Parathyroid adenoma (tissue), 2 donors: ENCODE data around the gene EFCC1.

Experiments used
- H2AFZ ChIP-seq: fragments of 300-600 bp; sonication (generic); one replicate; pipeline ENCODE4 v1.7.0; 2017; ENCODE audit warnings: antibody characterized with exemption, mild to moderate bottlenecking
- H3K27ac ChIP-seq: fragments of 300-600 bp; sonication (generic); one replicate; pipeline ENCODE4 v1.7.0; 2017
- H3K27me3 ChIP-seq: fragments of 300-600 bp; sonication (generic); one replicate; pipeline ENCODE4 v1.7.0; 2017; ENCODE audit warnings: low read length; ENCODE audit not compliant: control insufficient read depth, insufficient read depth
- H3K36me3 ChIP-seq: fragments of 300-600 bp; sonication (generic); one replicate; pipeline ENCODE4 v1.7.0; 2017; ENCODE audit warnings: low read length; ENCODE audit not compliant: control insufficient read depth, insufficient read depth
- H3K4me1 ChIP-seq: fragments of 300-600 bp; sonication (generic); one replicate; pipeline ENCODE4 v1.7.0; 2017; ENCODE audit warnings: control low read depth
- H3K4me2 ChIP-seq: fragments of 300-600 bp; sonication (generic); one replicate; pipeline ENCODE4 v1.7.0; 2017; ENCODE audit warnings: low read length
- H3K4me3 ChIP-seq: fragments of 300-600 bp; sonication (generic); one replicate; pipeline ENCODE4 v1.7.0; 2017; ENCODE audit warnings: low read depth, low read length
- H3K79me2 ChIP-seq: fragments of 300-600 bp; sonication (generic); one replicate; pipeline ENCODE4 v1.7.0; 2017; ENCODE audit warnings: control low read depth
- H3K9ac ChIP-seq: fragments of 300-600 bp; sonication (generic); one replicate; pipeline ENCODE4 v1.7.0; 2017; ENCODE audit warnings: mild to moderate bottlenecking
- H3K9me3 ChIP-seq: fragments of 300-600 bp; sonication (generic); one replicate; pipeline ENCODE4 v1.7.0; 2017; ENCODE audit warnings: low read length; ENCODE audit not compliant: control insufficient read depth
- TF ChIP-seq, protein P1 (sequence below): fragments of 300-600 bp; sonication (generic); IDR thresholded peaks from one replicate; pipeline ENCODE4 v1.7.0; 2017; ENCODE audit warnings: antibody characterized with exemption, mild to moderate bottlenecking
- donor health status: primary hyperparathyroidism.

Gene EFCC1

DNA sequence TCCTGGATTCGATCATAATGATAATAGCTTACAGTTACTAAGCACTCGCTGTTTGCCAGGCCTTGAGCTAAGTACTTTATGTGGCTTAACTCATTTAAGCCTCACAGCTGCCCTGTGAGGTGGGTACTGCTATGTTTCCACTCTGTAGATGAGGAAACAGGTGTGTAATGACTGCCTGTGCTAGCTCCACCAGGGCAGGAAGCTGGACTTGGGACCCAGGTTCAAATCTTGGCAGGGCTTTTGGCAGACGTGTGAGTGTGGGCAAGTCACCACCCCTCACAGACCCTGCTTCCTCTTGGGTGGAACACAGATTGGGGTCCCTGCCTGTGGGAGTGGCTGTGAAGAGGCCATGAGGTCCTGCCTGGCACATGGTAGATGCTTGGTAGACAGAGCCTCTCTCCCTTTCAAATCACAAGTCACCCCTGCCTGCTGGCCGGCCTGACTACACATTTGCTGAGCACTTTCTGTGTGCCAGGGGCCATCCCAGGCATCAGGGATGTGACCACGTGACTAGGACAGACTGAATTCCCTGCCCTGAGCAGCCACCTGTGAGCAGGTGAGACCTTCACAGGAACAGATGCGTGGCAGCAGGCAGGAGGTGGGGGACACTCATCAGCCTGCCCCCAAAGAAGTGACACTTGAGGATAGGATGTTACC lies 3.7 kb downstream of the EFCC1 start:
- H3K79me2 ChIP-seq: no peaks in the 10 kb centered on the region
- no peaks in the 10 kb centered on the region for H3K27me3 ChIP-seq
- peaks cover 13% of the 10 kb centered on the region for H3K4me1 ChIP-seq
- H3K4me2 ChIP-seq: no peak overlapping the region
- no peaks in the 10 kb centered on the region for H3K36me3 ChIP-seq
- H2AFZ ChIP-seq: no peak overlapping the region
- no peaks in the 10 kb centered on the region for H3K9me3 ChIP-seq
- TF ChIP-seq, protein P1, sequence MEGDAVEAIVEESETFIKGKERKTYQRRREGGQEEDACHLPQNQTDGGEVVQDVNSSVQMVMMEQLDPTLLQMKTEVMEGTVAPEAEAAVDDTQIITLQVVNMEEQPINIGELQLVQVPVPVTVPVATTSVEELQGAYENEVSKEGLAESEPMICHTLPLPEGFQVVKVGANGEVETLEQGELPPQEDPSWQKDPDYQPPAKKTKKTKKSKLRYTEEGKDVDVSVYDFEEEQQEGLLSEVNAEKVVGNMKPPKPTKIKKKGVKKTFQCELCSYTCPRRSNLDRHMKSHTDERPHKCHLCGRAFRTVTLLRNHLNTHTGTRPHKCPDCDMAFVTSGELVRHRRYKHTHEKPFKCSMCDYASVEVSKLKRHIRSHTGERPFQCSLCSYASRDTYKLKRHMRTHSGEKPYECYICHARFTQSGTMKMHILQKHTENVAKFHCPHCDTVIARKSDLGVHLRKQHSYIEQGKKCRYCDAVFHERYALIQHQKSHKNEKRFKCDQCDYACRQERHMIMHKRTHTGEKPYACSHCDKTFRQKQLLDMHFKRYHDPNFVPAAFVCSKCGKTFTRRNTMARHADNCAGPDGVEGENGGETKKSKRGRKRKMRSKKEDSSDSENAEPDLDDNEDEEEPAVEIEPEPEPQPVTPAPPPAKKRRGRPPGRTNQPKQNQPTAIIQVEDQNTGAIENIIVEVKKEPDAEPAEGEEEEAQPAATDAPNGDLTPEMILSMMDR: no peak
- H3K4me3 ChIP-seq: no peak overlapping the region
- H3K9ac ChIP-seq: no peak overlapping the region
- H3K27ac ChIP-seq: no peak overlapping the region

DNA sequence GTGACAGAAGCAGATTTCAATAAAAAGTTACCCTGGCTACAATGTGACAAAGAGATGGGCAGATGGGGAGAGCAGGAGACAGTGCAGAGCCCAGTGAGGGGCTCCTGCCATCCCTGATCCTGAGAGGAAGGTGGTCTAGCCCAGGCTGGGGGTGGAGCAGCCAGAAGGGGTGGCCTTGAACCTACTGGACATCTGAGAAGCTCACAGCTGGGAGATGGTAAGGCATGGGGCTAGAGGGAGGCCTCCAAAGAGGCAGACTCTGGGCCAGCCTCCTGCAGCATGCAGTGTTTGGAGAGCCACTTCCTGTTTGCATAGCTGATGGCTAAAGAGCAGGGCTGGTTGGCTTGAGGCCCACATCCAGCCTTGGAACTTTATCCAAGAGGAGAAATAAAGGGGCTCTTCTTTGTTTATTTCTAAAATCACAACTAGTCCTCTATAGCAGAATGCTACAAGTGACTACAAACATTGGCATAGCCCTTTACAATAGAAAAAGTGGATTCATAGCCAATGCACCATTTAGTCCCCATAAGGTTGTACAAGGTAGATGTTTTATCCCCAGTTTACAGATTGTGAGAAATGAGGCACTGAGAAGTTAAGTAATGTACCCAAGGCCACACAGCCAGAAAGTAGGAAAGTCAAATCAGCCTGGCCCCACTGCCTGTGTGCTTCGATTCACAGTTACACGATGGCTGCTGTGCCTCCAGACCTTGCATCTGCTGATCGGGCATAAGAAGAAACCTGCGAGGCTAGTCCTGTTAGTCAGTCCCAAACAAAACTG lies 4.6 kb downstream of the EFCC1 start:
- H3K27ac ChIP-seq: no peak overlapping the region
- no peaks in the 10 kb centered on the region for H3K79me2 ChIP-seq
- peaks cover 13% of the 10 kb centered on the region for H3K4me1 ChIP-seq
- TF ChIP-seq, protein P1: no peak
- no peak overlapping the region for H3K9ac ChIP-seq
- no peaks in the 10 kb centered on the region for H3K36me3 ChIP-seq
- H3K4me3 ChIP-seq: no peak overlapping the region
- H3K9me3 ChIP-seq: no peaks in the 10 kb centered on the region
- H3K4me2 ChIP-seq: no peak overlapping the region
- H3K27me3 ChIP-seq: no peaks in the 10 kb centered on the region
- no peak overlapping the region for H2AFZ ChIP-seq

DNA sequence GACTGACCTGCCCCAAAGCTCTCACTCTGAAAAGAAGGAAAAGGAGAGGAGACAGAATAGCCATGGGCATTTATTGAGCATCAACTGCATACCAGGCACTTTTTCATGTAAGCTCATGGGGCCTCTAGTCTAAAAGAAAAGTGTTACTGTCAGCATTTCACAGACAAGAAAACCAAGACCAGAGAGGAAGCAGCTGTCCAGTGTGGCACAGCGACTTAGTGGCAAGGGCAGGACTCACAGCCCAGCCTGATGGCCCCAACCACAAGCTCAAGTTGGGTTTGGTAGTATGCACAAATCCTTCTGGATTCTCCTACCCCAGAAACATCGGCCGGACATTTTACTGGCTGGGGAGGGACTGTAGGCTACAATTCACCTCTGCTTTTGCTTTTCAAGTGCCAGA lies 5.8 kb downstream of the EFCC1 start:
- TF ChIP-seq, protein P1: no peak
- H3K27ac ChIP-seq: no peak overlapping the region
- no peaks in the 10 kb centered on the region for H3K36me3 ChIP-seq
- no peaks in the 10 kb centered on the region for H3K27me3 ChIP-seq
- no peaks in the 10 kb centered on the region for H3K9me3 ChIP-seq
- no peak overlapping the region for H3K4me2 ChIP-seq
- H2AFZ ChIP-seq: no peak overlapping the region
- peaks cover 13% of the 10 kb centered on the region for H3K4me1 ChIP-seq
- no peaks in the 10 kb centered on the region for H3K79me2 ChIP-seq
- no peak overlapping the region for H3K9ac ChIP-seq
- no peak overlapping the region for H3K4me3 ChIP-seq

DNA sequence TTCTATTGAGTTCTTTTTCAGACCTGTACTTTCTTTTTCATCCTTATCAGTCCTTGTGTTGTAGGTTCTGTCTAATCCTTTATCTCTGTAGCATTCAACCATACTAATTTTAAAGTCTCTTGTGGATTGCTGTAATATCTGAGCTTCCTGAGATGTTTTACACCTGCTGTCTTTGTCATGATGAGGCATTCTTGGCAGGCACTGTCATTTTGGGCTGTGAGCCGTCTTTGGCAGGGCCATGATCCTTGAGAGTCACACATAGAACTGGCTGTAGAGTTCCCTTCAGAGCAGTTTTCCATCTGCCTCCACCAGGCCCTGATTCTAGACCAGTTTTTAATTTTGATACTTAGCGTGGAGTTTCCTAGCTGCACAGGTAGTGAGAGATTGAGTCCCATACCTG lies 6.7 kb downstream of the EFCC1 start:
- Histone ChIP-seq H3K27ac (no peak overlapping the region), H3K4me2 (no peak overlapping the region), H2AFZ (no peak overlapping the region), H3K9me3 (no peaks in the 10 kb centered on the region), H3K36me3 (no peaks in the 10 kb centered on the region), H3K27me3 (no peaks in the 10 kb centered on the region), H3K4me3 (no peak overlapping the region), H3K4me1 (peaks cover 10% of the 10 kb centered on the region), H3K79me2 (no peaks in the 10 kb centered on the region), H3K9ac (no peak overlapping the region)
- TF ChIP-seq, protein P1: no peak
